K562 treated with DMSO at 1 percent for 12 hours (cell line): ENCODE measurements around the gene SLC28A2. TPM values are rescaled to one million over a fixed set of nuclear protein-coding genes. Genes with fewer than 3 reads are reported as not detected.

Experiments used
- total RNA-seq: library from RNA; unstranded; fragments of 300-600 nt; gene quantifications from 2 replicates; pipeline ENCODE4 v1.2.3, GENCODE V29; 2022; ENCODE audit not compliant: insufficient read depth

SLC28A2 gene
- not detected in 2 replicates for total RNA-seq

GRCh38 chr15:45251888-45252287 lies at the start of gene SLC28A2:
SLC28A2 (plus strand) TSS chr15:45252234; CDS start chr15:45253216, 982 bp downstream.

Other genes starting within 250 kb of the SLC28A2 start
- gene SORD, start 229.0 kb upstream of the SLC28A2 start, total RNA-seq, result 15.3 and 34.2 TPM in 2 replicates
- gene DUOX2, start 138.1 kb upstream of the SLC28A2 start, total RNA-seq, result 0.11 TPM in 1 of 2 replicates, not detected in the other
- gene DUOXA2, start 137.9 kb upstream of the SLC28A2 start, total RNA-seq, result not detected in 2 replicates
- gene DUOXA1, start 122.4 kb upstream of the SLC28A2 start, total RNA-seq, result not detected in 2 replicates
- gene DUOX1, start 122.2 kb upstream of the SLC28A2 start, total RNA-seq, result not detected in 2 replicates
- gene SHF, start 64.3 kb upstream of the SLC28A2 start, total RNA-seq, result 3.5 and 3.6 TPM in 2 replicates
- gene GATM, start 126.3 kb downstream of the SLC28A2 start, total RNA-seq, result 0.80 and 2.1 TPM in 2 replicates